HTR-8/SVneo (cell line): ENCODE results near the gene ATE1.
"Not testable (repeated sequence)": the region's sequence is repeated elsewhere in the genome, so short reads cannot be mapped to it uniquely, and the experiment has no call there.

ENCODE experiments used
- DNase-seq: peaks from one replicate; pipeline ENCODE4 v3.0.0; 2011; ENCODE audit warnings: low spot score, mixed read lengths; ENCODE audit not compliant: insufficient read length
- FAIRE-seq: peaks from 2 replicates; lab custom pipeline; 2011; peaks lifted over from hg19 to GRCh38; lab: Jason Lieb, UNC

The ATE1 gene

GRCh38 chr10:121835376-121835775 is 92.5 kb downstream of the ATE1 start:
- no peak for FAIRE-seq
- no peak for DNase-seq

- DNase-seq (no peak), FAIRE-seq (no peak)
Observed at GRCh38 chr10:121834757-121835156, 93.1 kb downstream of the ATE1 start.

- DNase-seq, result no peak
- no peak for FAIRE-seq
Observed at GRCh38 chr10:121833387-121833786, 94.4 kb downstream of the ATE1 start.

- FAIRE-seq, result no peak
- DNase-seq, result no peak
Observed at GRCh38 chr10:121832647-121833046, 95.2 kb downstream of the ATE1 start.

GRCh38 chr10:121831777-121832176 is 96.1 kb downstream of the ATE1 start:
- FAIRE-seq, result no peak

GRCh38 chr10:121831237-121831636 is 96.6 kb downstream of the ATE1 start:
- FAIRE-seq (no peak), DNase-seq (no peak)

More at GRCh38 chr10:121831777-121832176, 96.1 kb downstream of the ATE1 start:
- no peak for DNase-seq

- FAIRE-seq (no peak), DNase-seq (no peak)
Observed at GRCh38 chr10:121830101-121830500, 97.7 kb downstream of the ATE1 start.

GRCh38 chr10:121828045-121828444 is 99.8 kb downstream of the ATE1 start:
- DNase-seq (no peak), FAIRE-seq (no peak)

- not testable (repeated sequence) for FAIRE-seq, DNase-seq
Observed at GRCh38 chr10:121826773-121827172, 101.1 kb downstream of the ATE1 start.

- FAIRE-seq (no peak), DNase-seq (peak; percentile 23)
Observed at GRCh38 chr10:121823993-121824463, 103.8 kb downstream of the ATE1 start.

GRCh38 chr10:121822724-121823123 is 105.1 kb downstream of the ATE1 start:
- FAIRE-seq (no peak), DNase-seq (no peak)

GRCh38 chr10:121822180-121822579 is 105.7 kb downstream of the ATE1 start:
- FAIRE-seq (no peak), DNase-seq (no peak)

GRCh38 chr10:121819049-121819448 is 108.8 kb downstream of the ATE1 start:
- no peak for DNase-seq
- no peak for FAIRE-seq

- FAIRE-seq, result no peak
- DNase-seq, result no peak
Observed at GRCh38 chr10:121818599-121818998, 109.2 kb downstream of the ATE1 start.

- no peak for FAIRE-seq
- DNase-seq, result no peak
Observed at GRCh38 chr10:121816197-121816596, 111.6 kb downstream of the ATE1 start.

- FAIRE-seq, result no peak
- no peak for DNase-seq
Observed at GRCh38 chr10:121813857-121814256, 114.0 kb downstream of the ATE1 start.

GRCh38 chr10:121813211-121813815 is 114.5 kb downstream of the ATE1 start:
- FAIRE-seq (no peak), DNase-seq (no peak)

- DNase-seq, result no peak
- no peak for FAIRE-seq
Observed at GRCh38 chr10:121812031-121812430, 115.8 kb downstream of the ATE1 start.

- DNase-seq, result no peak
- no peak for FAIRE-seq
Observed at GRCh38 chr10:121811386-121811785, 116.4 kb downstream of the ATE1 start.

GRCh38 chr10:121808835-121809234 is 119.0 kb downstream of the ATE1 start:
- no peak for FAIRE-seq
- no peak for DNase-seq

GRCh38 chr10:121804460-121804859 is 123.4 kb downstream of the ATE1 start:
- FAIRE-seq, result no peak
- no peak for DNase-seq

GRCh38 chr10:121803611-121804010 is 124.2 kb downstream of the ATE1 start:
- DNase-seq, result no peak
- FAIRE-seq, result no peak
